Measurements from ENCODE around the gene PRPH.
A peak's percentile ranks its signal among the peaks of the same experiment; 100 is the strongest.
"Not testable (repeated sequence)": the region's sequence is repeated elsewhere in the genome, so short reads cannot be mapped to it uniquely, and the experiment has no call there.

The PRPH gene

GRCh38 chr12:49276304-49277290 is 18.4 kb upstream of the PRPH start:
- DNase-seq = no peak

- DNase-seq = no peak
Measured at GRCh38 chr12:49277466-49277865, 17.5 kb upstream of the PRPH start.

- DNase-seq = no peak
Measured at GRCh38 chr12:49279706-49280159, 15.2 kb upstream of the PRPH start.

DNA sequence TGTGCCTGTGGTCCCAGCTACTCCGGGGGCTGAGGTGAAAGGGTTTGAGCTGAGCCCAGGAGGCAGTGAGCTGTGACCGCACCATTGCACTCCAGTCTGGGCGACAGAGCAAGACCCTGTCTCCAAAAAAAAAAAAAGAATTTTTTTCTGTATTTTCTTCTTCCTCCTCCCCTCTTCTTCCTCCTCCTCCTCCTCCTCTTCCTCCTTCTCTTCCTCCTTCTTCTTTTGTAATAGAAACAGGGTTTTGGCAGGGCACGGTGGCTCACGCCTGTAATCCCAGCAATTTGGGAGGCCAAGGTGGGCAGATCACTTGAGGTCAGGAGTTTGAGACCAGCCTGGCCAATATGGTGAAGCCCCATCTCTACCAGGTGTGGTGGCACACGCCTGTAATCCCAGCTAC is 14.4 kb upstream of the PRPH start:
- not testable (repeated sequence) for DNase-seq

- no peak for DNase-seq
Measured at GRCh38 chr12:49282302-49282701, 12.6 kb upstream of the PRPH start.

DNA sequence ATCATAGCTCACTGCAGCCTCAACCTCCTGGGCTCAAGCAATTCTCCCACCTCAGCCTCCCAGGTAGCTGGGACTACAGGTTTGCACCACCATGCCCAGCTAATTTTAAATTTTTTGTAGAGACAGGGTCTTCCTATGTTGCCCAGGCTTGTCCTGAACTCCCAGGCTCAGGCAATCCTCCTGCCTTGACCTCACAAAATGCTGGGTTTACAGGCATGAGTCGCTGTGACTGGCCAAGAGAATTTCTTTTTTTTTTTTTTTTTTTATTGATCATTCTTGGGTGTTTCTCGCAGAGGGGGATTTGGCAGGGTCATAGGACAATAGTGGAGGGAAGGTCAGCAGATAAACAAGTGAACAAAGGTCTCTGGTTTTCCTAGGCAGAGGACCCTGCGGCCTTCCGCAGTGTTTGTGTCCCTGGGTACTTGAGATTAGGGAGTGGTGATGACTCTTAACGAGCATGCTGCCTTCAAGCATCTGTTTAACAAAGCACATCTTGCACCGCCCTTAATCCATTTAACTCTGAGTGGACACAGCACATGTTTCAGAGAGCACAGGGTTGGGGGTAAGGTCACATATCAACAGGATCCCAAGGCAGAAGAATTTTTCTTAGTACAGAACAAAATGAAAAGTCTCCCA is 12.1 kb upstream of the PRPH start:
- not testable (repeated sequence) for DNase-seq

DNA sequence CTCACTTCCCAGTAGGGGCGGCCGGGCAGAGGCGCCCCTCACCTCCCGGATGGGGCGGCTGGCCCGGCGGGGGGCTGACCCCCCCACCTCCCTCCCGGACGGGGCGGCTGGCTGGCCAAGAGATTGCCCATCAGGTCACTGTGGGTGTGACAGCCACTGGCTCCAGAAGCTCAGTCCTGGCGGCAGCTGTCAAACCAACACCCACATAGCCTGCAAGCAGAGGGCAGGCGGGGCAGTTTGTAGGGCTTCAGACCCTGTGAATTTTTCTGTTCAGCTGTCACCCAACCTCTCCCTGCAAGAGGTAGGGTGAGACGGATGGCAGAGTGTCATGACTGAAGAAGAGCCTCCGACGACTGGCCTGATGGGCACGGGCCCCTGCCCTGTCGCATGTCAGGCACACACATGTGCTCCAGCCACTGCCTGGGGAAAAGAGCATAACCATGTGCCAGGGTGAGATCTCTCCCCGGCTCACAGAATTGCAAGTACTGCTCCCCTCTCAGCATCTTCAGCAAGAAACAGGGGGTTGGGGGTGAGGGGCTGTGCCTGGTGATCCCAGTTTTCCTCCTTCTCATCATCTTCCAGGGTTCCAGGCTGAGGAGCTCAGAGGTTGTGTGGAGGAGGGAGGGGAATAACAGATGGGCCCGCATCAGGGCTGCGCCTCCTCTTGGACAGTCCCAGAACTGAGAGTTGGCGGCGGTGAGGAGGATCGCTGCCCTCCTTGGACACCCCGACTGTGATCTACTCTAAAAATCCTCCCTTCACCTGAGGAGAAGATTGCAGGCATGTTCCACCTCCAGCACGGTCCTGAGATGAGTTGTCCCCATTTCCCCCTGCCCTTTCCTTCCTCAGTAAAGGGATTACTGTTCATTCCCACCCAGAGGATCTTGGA is 11.2 kb upstream of the PRPH start:
- DNase-seq = no peak

DNA sequence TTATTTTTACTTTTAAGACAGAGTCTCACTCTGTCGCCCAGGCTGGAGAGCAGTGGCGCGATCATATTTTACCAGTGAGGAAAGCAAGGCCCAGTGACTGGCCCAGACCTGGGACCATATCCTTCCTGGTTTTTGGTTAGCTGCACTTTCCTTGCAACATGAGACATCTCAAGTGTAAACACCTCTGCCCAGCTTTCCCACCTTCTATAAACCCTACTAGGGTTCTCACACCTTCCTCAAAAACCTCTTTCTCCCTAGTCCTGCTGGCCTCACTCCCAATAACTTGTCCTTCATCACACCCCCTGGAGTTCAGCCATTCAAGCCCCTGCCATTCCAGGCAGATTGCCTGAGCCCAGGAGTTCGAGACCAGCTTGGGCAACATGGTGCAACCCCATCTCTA is 10.3 kb upstream of the PRPH start:
- DNase-seq = no peak

DNA sequence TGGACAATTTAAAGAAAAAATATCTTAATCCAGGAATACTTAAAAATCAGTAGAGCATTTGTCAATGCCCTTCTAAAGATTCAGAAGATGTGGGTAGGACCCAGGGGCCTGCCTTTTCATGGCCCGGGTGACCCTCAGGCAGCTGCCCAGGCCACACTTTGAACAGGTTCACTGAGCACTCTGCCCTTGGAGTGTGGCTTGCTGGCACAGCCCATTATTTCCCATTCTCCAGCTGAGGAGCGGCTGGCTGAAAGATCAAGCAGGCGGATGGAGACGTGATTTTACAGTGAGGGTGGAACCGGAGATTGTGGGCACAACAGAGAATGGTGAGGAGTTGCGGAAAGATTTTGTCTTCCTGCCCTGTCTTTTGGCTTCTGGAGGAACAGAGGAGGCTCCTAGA is 7.1 kb upstream of the PRPH start:
- no peak for DNase-seq

- DNase-seq = no peak
Measured at GRCh38 chr12:49288412-49288853, 6.5 kb upstream of the PRPH start.

GRCh38 chr12:49288922-49289555 is 5.9 kb upstream of the PRPH start:
- no peak for DNase-seq

GRCh38 chr12:49292729-49293055 is 2.3 kb upstream of the PRPH start:
- DNase-seq = peak; percentile 31

GRCh38 chr12:49293056-49293956 is 1.6 kb upstream of the PRPH start:
- DNase-seq = peak; percentile 78

GRCh38 chr12:49294086-49294803 is 702 bp upstream of the PRPH start:
- peak; percentile 53 for DNase-seq

GRCh38 chr12:49294804-49295081 is 204 bp upstream of the PRPH start:
- no peak for DNase-seq

DNA sequence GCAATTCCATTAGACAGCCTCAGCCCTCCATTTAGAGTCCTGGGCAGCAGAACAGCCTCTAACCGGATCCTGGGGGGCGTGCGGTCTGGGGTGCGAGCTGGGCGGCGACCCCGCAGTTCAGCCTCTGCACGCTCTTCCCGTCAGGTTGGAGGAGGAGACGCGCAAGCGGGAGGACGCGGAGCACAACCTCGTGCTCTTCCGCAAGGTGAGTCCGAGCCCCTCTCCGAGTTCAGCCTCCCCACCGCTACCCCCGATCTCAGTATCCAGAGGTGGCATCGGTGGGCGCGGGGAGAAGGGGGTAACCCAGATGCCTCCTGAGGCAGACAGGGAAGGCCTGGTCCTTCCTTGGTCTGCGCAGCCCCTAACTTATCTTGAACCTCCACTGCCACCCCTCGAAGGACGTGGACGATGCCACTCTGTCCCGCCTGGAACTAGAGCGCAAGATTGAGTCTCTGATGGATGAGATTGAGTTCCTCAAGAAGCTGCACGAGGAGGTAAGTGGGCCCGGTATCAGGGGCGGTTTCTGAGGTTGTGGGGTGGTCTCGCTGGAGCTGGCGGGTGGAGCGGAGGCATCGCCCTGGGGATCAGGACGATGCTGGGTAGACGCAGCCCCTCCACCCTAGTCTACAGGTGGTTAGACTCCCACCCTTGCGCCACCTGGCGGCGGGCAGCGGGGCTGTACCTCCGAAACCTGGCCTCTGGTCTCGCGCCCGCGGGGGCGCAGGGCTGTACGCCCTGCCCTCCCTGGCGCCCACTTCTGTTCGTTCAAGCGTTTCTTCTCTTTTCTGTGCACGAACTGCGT is 1.3 kb downstream of the PRPH start:
- DNase-seq = peak; percentile 47

DNA sequence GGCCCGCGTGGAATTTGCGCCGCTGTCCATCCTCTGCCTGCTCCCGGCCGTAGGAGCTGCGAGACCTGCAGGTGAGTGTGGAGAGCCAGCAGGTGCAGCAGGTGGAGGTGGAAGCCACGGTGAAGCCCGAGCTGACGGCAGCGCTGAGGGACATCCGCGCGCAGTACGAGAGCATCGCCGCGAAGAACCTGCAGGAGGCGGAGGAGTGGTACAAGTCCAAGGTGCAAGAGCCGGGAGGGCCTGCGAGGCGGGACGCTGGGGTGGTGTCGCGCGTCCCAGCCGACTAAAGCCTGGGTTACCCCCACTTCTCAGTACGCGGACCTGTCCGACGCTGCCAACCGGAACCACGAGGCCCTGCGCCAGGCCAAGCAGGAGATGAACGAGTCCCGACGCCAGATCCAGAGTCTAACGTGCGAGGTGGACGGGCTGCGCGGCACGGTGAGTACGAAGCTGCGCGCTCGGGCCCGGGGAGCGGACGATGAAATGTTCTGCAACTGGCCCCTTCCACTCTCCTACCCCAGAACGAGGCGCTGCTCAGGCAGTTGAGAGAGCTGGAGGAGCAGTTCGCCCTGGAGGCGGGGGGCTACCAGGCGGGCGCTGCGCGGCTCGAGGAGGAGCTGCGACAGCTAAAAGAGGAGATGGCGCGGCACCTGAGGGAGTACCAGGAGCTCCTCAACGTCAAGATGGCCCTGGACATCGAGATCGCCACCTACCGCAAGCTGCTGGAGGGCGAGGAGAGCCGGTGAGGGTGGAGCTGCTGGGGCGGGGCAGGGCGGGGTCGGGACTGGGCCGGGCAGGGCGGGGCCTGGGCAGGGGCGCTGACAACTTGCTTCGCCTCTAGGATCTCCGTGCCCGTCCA is 2.1 kb downstream of the PRPH start:
- DNase-seq = peak; percentile 55

- DNase-seq = no peak
Measured at GRCh38 chr12:49297695-49298060, 2.7 kb downstream of the PRPH start.

- DNase-seq = no peak
Measured at GRCh38 chr12:49298160-49298559, 3.2 kb downstream of the PRPH start.

All from NCI-H2171 (cell line).